Common myeloid progenitor, CD34-positive (primary cell): Measurements from ENCODE around the gene B4GALNT4.
A peak's percentile ranks its signal among the peaks of the same experiment; 100 is the strongest.

ENCODE experiments used
- CTCF ChIA-PET: fragments of 350-600 bp; sonication (Branson Sonifier 250); formaldehyde crosslinking; loops from one replicate; lab custom pipeline; 2021; ENCODE audit warnings: antibody characterized with exemption; lab: Charles Lee
- POLR2A ChIA-PET: fragments of 350-600 bp; sonication (Branson Sonifier 250); formaldehyde crosslinking; loops from one replicate; lab custom pipeline; 2021; ENCODE audit warnings: antibody characterized with exemption; lab: Charles Lee
- DNase-seq, 3 donors: peaks; one replicate each; pipeline versions ENCODE4 v3.0.0 to v3.0.0-alpha.2; 2013
- H3K27ac ChIP-seq, 2 experiments: 1 replicate in 1 of 2; 2 replicates in 1 of 2; pipeline ENCODE4 v1.7.0; 2013; ENCODE audit warnings: inconsistent platforms in 2 of 2, low read length in 2 of 2, mild to moderate bottlenecking in 2 of 2, low read depth in 1 of 2, moderate library complexity in 1 of 2; ENCODE audit not compliant: severe bottlenecking in 2 of 2, insufficient read depth in 1 of 2, poor library complexity in 1 of 2
- H3K27me3 ChIP-seq, 5 experiments: replicated peaks in 2 of 5; 1 replicate in 3 of 5; 2 replicates in 2 of 5; pipeline versions ENCODE4 v1.6.1 to v1.7.0; 2013; ENCODE audit warnings: low read length in 4 of 5, mild to moderate bottlenecking in 2 of 5, moderate library complexity in 2 of 5, inconsistent platforms in 1 of 5; ENCODE audit not compliant: insufficient read depth in 5 of 5, control insufficient read depth in 4 of 5
- H3K36me3 ChIP-seq, 4 experiments: 1 replicate in 2 of 4; 2 replicates in 2 of 4; pipeline versions ENCODE4 v1.6.1 to v1.7.0; 2013; ENCODE audit warnings: low read length in 3 of 4, control low read depth in 1 of 4, mild to moderate bottlenecking in 1 of 4; ENCODE audit not compliant: control insufficient read depth in 4 of 4, insufficient read depth in 4 of 4
- H3K4me1 ChIP-seq, 4 experiments: 1 replicate in 3 of 4; 2 replicates in 1 of 4; pipeline versions ENCODE4 v1.6.1 to v1.7.1; 2013; ENCODE audit warnings: low read length in 3 of 4, mild to moderate bottlenecking in 3 of 4, control low read depth in 1 of 4, inconsistent platforms in 1 of 4, moderate library complexity in 1 of 4; ENCODE audit not compliant: control insufficient read depth in 4 of 4, insufficient read depth in 4 of 4; ENCODE audit errors: control extremely low read depth in 1 of 4
- H3K4me3 ChIP-seq, 7 experiments: 1 replicate in 4 of 7; 2 replicates in 3 of 7; pipeline versions ENCODE4 v1.5.1 to v1.7.0; 2013; ENCODE audit warnings: mild to moderate bottlenecking in 7 of 7, low read length in 6 of 7, moderate library complexity in 6 of 7, inconsistent platforms in 2 of 7, low read depth in 2 of 7, control low read depth in 1 of 7; ENCODE audit not compliant: insufficient read depth in 4 of 7, control insufficient read depth in 1 of 7; ENCODE audit errors: extremely low read depth in 1 of 7
- H3K9me3 ChIP-seq, 5 experiments: 1 replicate in 4 of 5; 2 replicates in 1 of 5; pipeline versions ENCODE4 v1.6.1 to v1.7.1; 2013; ENCODE audit warnings: low read length in 4 of 5, mild to moderate bottlenecking in 2 of 5, inconsistent platforms in 1 of 5, low read depth in 1 of 5, moderate library complexity in 1 of 5; ENCODE audit not compliant: control insufficient read depth in 4 of 5, insufficient read depth in 2 of 5; ENCODE audit errors: control extremely low read depth in 1 of 5
- WGBS: methylation state at CpG from one replicate; pipeline ENCODE4 v1.1.5; 2013; ENCODE audit not compliant: insufficient coverage; 5-methylcytosine and 5-hydroxymethylcytosine counted together

The B4GALNT4 gene

GRCh38 chr11:394034-394857 lies 24.9 kb downstream of the B4GALNT4 start, which contains the start of gene PKP3:
TSS of gene PKP3 (plus strand) at chr11:394209. CDS start at chr11:394293, 84 bp downstream.
- peaks cover 0 to 18% (median 14%) of the 10 kb centered on the region in 4 experiments for H3K4me1 ChIP-seq
- DNase-seq: no peak
- H3K36me3 ChIP-seq: no peaks in the 10 kb centered on the region
- H3K27me3 ChIP-seq: peaks cover 0 to 3% (median 0%) of the 10 kb centered on the region in 5 experiments
- CTCF ChIA-PET: interaction anchor here (1.6 kb wide), 1 partner anchor 30 kb away, joined by 6 read pairs; no protein-coding TSS in a partner anchor
- no peaks in the 10 kb centered on the region for H3K9me3 ChIP-seq
- H3K4me3 ChIP-seq: no peak within 1 kb of the TSS
- 95% methylated on average over 48 of the region's 57 CpGs for WGBS
- H3K27ac ChIP-seq: peak within 1 kb of the TSS in 1 of 2 experiments; percentile 61
- POLR2A ChIA-PET: no interaction called here

- ChIA-PET CTCF (interaction anchor here (1.8 to 2.0 kb wide), 2 partner anchors 13 to 20 kb away, joined by 5 read pairs; partner anchors contain the start of gene SIGIRR), POLR2A (no interaction called here)
- H3K4me1 ChIP-seq: peaks cover 0 to 18% (median 14%) of the 10 kb centered on the region in 4 experiments
- H3K9me3 ChIP-seq: peaks cover 0 to 4% (median 0%) of the 10 kb centered on the region in 5 experiments
- peaks cover 0 to 9% (median 0%) of the 10 kb centered on the region in 5 experiments for H3K27me3 ChIP-seq
- 90% methylated on average over 19 of the region's 25 CpGs for WGBS
- DNase-seq: no peak
- H3K27ac ChIP-seq: peak overlapping the region in 1 of 2 experiments; percentile 61
- H3K36me3 ChIP-seq: no peaks in the 10 kb centered on the region
- no peak overlapping the region for H3K4me3 ChIP-seq
Observed at GRCh38 chr11:394858-395655, 25.8 kb downstream of the B4GALNT4 start.

- no peak overlapping the region for H3K27ac ChIP-seq
- H3K27me3 ChIP-seq: peaks cover 0 to 10% (median 0%) of the 10 kb centered on the region in 5 experiments
- peaks cover 0 to 20% (median 14%) of the 10 kb centered on the region in 4 experiments for H3K4me1 ChIP-seq
- H3K4me3 ChIP-seq: no peak overlapping the region
- POLR2A ChIA-PET: no interaction called here
- 98% methylated on average over 9 of the region's 11 CpGs for WGBS
- CTCF ChIA-PET: interaction anchor here (0.7 to 2.1 kb wide), 13 partner anchors 9 to 146 kb away, joined by 3 to 18 read pairs (median 5); partner anchors contain the start of genes PTDSS2 and SIGIRR
- peaks cover 0 to 7% (median 0%) of the 10 kb centered on the region in 5 experiments for H3K9me3 ChIP-seq
- DNase-seq: no peak
- no peaks in the 10 kb centered on the region for H3K36me3 ChIP-seq
Observed at GRCh38 chr11:395866-396265, 26.6 kb downstream of the B4GALNT4 start.

GRCh38 chr11:396511-396947 lies 27.2 kb downstream of the B4GALNT4 start:
- H3K4me3 ChIP-seq: peak overlapping the region in 5 of 7 experiments; percentile 26 to 72 (median 63)
- H3K9me3 ChIP-seq: peaks cover 0 to 7% (median 0%) of the 10 kb centered on the region in 5 experiments
- peaks cover 0 to 17% (median 13%) of the 10 kb centered on the region in 4 experiments for H3K4me1 ChIP-seq
- H3K36me3 ChIP-seq: no peaks in the 10 kb centered on the region
- peaks cover 0 to 10% (median 0%) of the 10 kb centered on the region in 5 experiments for H3K27me3 ChIP-seq
- CTCF ChIA-PET: interaction anchor here (0.6 to 2.1 kb wide), 19 partner anchors 9 to 152 kb away, joined by 3 to 18 read pairs (median 5); partner anchors contain the start of genes PTDSS2 and SIGIRR
- POLR2A ChIA-PET: interaction anchor here (1.2 to 1.6 kb wide), 2 partner anchors 11 to 53 kb away, joined by 3 read pairs; partner anchors contain the start of gene PTDSS2
- WGBS: 64% methylated on average over 15 of the region's 23 CpGs
- peak in 2 of 3 donors; percentile 69 to 76 for DNase-seq
- H3K27ac ChIP-seq: no peak overlapping the region

- peak overlapping the region; percentile 24 to 72 (median 51) for H3K4me3 ChIP-seq
- H3K27ac ChIP-seq: no peak overlapping the region
- POLR2A ChIA-PET: interaction anchor here (1.2 to 1.6 kb wide), 2 partner anchors 10 to 53 kb away, joined by 3 read pairs; partner anchors contain the start of gene PTDSS2
- H3K4me1 ChIP-seq: peaks cover 0 to 17% (median 13%) of the 10 kb centered on the region in 4 experiments
- H3K9me3 ChIP-seq: peaks cover 0 to 7% (median 0%) of the 10 kb centered on the region in 5 experiments
- H3K27me3 ChIP-seq: peaks cover 0 to 10% (median 0%) of the 10 kb centered on the region in 5 experiments
- no peaks in the 10 kb centered on the region for H3K36me3 ChIP-seq
- peak; percentile 59 to 78 (median 65) for DNase-seq
- 63% methylated on average over 35 of the region's 43 CpGs for WGBS
- CTCF ChIA-PET: interaction anchor here (0.6 to 2.1 kb wide), 17 partner anchors 9 to 152 kb away, joined by 3 to 18 read pairs (median 5); partner anchors contain the start of genes PTDSS2 and SIGIRR
Observed at GRCh38 chr11:396948-397548, 27.7 kb downstream of the B4GALNT4 start.

- DNase-seq: peak in 2 of 3 donors; percentile 68 to 74
- H3K4me3 ChIP-seq: no peak overlapping the region
- CTCF ChIA-PET: interaction anchor here (0.9 to 1.1 kb wide), 3 partner anchors 8 to 93 kb away, joined by 3 to 4 read pairs (median 3); no protein-coding TSS in a partner anchor
- WGBS: 99% methylated on average over 17 of the region's 20 CpGs
- H3K36me3 ChIP-seq: no peaks in the 10 kb centered on the region
- peaks cover 0 to 7% (median 0%) of the 10 kb centered on the region in 5 experiments for H3K9me3 ChIP-seq
- H3K27me3 ChIP-seq: peaks cover 0 to 18% (median 0%) of the 10 kb centered on the region in 5 experiments
- no peak overlapping the region for H3K27ac ChIP-seq
- POLR2A ChIA-PET: no interaction called here
- peaks cover 0 to 17% (median 13%) of the 10 kb centered on the region in 4 experiments for H3K4me1 ChIP-seq
Observed at GRCh38 chr11:398826-399225, 29.5 kb downstream of the B4GALNT4 start.
